Activated CD4-positive, alpha-beta memory T cell treated with anti-CD3 and anti-CD28 coated beads for 36 hours (primary cell): ENCODE measurements around the gene ZFYVE19. TPM values are rescaled to one million over a fixed set of nuclear protein-coding genes. Genes with fewer than 3 reads are reported as not detected.

Source experiments
- CTCF ChIA-PET: fragments of 350-600 bp; sonication (Branson Sonifier 250); formaldehyde crosslinking; loops from one replicate; lab custom pipeline; 2021; ENCODE audit warnings: antibody characterized with exemption, inconsistent platforms; lab: Charles Lee
- POLR2A ChIA-PET: fragments of 350-600 bp; sonication (Branson Sonifier 250); formaldehyde crosslinking; loops from one replicate; lab custom pipeline; 2021; ENCODE audit warnings: antibody characterized with exemption; lab: Charles Lee
- DNase-seq: peaks from one replicate; pipeline ENCODE4 v3.0.0-alpha.2; 2020
- H3K27ac Mint-ChIP-seq: one replicate; pipeline ENCODE4 v1.8.0; 2021; ENCODE audit warnings: mixed read lengths
- H3K27me3 Mint-ChIP-seq: one replicate; pipeline ENCODE4 v1.8.0; 2021; ENCODE audit warnings: mixed read lengths
- H3K36me3 Mint-ChIP-seq: one replicate; pipeline ENCODE4 v1.8.0; 2021; ENCODE audit warnings: mixed read lengths
- H3K4me1 Mint-ChIP-seq: one replicate; pipeline ENCODE4 v1.8.0; 2021; ENCODE audit warnings: low read depth, mixed read lengths
- H3K4me3 Mint-ChIP-seq: one replicate; pipeline ENCODE4 v1.8.0; 2021; ENCODE audit warnings: mild to moderate bottlenecking, mixed read lengths
- H3K9me3 Mint-ChIP-seq: one replicate; pipeline ENCODE4 v1.8.0; 2021; ENCODE audit warnings: mixed read lengths
- intact Hi-C: fragments of 100-400 bp; cut with micrococcal nuclease; formaldehyde crosslinking; loops from one replicate; pipeline ENCODE4 v1.15.1; 2023
- total RNA-seq, 2 experiments: library from RNA; stranded (reverse); gene quantifications; one replicate each; pipeline ENCODE4 v1.2.3, GENCODE V29; 2021

The ZFYVE19 gene
- total RNA-seq, 2 experiments from 2014 or later: 22.8 to 26.1 TPM

DNA sequence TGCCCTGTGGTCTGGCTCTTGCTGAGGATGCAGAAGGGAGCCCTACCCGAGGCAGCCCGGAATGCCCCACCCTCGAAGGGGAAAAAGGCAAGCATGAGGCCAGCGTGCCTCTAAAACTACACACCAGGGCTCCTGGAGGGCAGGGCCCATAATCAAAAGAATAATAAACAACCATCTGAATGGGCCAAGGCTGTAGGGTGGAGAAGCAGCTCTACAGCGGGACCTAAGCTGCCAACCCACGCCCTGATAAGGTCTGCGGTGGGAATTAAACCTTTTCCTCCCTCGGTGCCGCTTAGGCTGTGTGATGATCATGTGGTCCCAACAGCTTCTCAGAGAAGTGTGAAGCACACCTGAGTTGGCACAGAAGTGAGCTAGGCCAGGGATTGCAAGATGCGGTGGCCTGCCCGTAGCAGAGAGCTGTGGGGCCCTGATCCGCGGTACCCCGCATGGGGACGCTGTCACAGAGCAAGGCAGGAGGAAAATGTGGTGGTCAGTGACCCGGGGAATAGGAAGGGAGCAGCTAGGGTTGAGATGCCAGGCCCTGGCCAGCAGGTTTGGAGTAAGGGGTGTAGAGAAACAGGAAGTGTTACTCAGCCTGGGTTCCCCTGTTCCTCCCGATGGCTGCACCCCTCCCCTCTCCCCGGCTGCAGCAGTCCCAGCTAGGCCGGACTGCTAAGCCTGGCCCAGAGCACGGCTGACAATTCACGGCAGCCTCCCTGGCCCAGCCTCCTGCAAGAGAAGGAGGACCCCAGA, 38.2 kb upstream of the ZFYVE19 start:
- ChIA-PET CTCF (interaction anchor here (0.6 to 2.1 kb wide), 3 partner anchors 10 to 89 kb away, joined by 3 to 4 read pairs (median 3); no protein-coding TSS in a partner anchor), POLR2A (interaction anchor here (1.1 to 1.2 kb wide), 2 partner anchors 25 to 173 kb away, joined by 3 to 4 read pairs; no protein-coding TSS in a partner anchor)
- Mint-ChIP-seq H3K27me3 (no peaks in the 10 kb centered on the region), H3K4me1 (peaks cover 33% of the 10 kb centered on the region), H3K4me3 (no peak overlapping the region), H3K27ac (peak overlapping the region; percentile 60), H3K9me3 (no peaks in the 10 kb centered on the region), H3K36me3 (peaks cover 5% of the 10 kb centered on the region)
- DNase-seq: no peak
- intact Hi-C loops: loop anchor here (5.0 to 10.0 kb wide), 2 partner anchors 76 to 201 kb away; partner anchors contain the start of genes CCDC32, RPUSD2 and SPINT1

DNA sequence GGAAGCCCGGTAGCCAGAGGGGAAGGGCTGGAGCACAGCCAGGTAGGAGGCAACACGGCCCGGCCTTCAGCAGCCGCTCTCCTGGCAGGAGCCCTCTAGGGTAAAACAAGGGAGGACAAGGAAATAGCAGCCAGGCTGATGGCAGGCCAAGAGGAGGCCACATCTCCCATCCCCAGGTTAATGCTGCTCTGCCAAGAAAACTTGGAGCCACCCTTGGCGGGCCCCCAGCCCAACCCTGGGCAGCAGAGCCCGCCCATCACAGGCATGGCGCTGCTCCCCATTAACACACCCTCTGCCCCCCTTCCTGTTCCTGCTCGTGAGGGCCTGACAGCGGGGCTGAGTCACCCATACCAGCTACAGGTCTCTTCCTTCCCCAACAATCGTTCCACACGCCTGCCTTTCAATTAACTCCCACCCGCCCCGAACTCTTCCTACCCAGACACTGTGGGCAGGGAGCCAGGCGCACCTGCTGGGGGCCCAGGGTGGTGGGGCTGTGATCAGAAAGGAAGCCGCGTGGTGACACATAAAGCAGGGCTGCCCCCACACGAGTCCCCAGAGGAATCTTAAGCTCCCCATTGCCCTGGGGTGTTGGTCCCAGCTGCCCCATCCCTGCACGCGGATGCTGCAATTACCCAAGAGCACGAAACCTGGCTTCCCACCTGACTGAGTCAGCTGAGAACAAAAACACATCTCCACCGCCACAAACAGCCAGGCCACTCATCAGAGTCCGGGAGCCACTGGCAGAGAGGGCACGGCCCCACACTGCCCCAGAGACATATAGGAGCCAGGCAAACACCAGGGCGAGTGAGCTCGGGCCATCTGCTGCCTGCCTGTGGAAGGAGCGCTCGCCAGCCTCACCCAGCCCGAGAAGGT, 37.4 kb upstream of the ZFYVE19 start, which contains the start of gene C15orf62:
Gene C15orf62, plus strand, starts transcription at position 707 of the 873 bp plus-strand sequence. CDS start 516 bp downstream, outside the sequence.
- Mint-ChIP-seq H3K4me1 (peaks cover 32% of the 10 kb centered on the region), H3K27me3 (no peaks in the 10 kb centered on the region), H3K4me3 (no peak within 1 kb of the TSS), H3K9me3 (no peaks in the 10 kb centered on the region), H3K36me3 (peaks cover 8% of the 10 kb centered on the region), H3K27ac (peak within 1 kb of the TSS; percentile 60)
- ChIA-PET POLR2A (interaction anchor here (0.6 to 1.2 kb wide), 5 partner anchors 25 to 172 kb away, joined by 3 to 4 read pairs (median 3); partner anchors contain the start of gene RAD51), CTCF (interaction anchor here (1.1 to 2.1 kb wide), 2 partner anchors 13 to 88 kb away, joined by 4 read pairs; no protein-coding TSS in a partner anchor)
- intact Hi-C loops: loop anchor here (5.0 to 10.0 kb wide), 2 partner anchors 75 to 202 kb away; partner anchors contain the start of genes CCDC32, RPUSD2 and SPINT1
- peak; percentile 57 for DNase-seq

DNA sequence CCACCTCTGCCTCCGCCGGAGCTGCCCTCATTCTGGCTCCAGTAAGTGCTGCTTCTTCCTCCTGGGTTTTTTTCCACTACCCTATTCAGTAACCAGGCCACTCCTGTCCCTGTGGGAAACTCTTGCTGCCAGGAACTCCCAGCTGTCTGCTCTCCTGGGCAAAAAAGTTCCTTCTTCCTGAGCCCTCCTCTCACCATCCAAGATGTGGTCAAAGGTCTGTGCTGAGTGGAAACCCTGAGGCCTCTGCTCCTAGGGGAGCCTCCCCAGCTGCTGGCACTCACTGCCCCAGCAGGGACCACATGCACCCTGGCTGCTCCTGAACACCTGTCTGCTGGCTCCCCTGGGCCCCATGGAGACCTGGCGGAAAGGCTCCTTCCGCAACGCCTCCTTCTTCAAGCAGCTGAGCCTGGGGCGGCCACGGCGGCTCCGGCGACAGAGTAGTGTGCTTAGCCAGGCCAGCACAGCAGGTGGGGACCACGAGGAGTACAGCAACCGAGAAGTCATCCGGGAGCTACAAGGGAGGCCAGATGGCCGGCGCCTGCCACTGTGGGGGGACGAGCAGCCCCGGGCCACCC, 36.7 kb upstream of the ZFYVE19 start:
- peak overlapping the region; percentile 60 for H3K27ac Mint-ChIP-seq
- intact Hi-C loops: no loop called here
- peaks cover 12% of the 10 kb centered on the region for H3K36me3 Mint-ChIP-seq
- peaks cover 24% of the 10 kb centered on the region for H3K4me1 Mint-ChIP-seq
- CTCF ChIA-PET: interaction anchor here (1.1 to 2.1 kb wide), 3 partner anchors 12 to 87 kb away, joined by 4 to 6 read pairs (median 4); no protein-coding TSS in a partner anchor
- DNase-seq: no peak
- no peaks in the 10 kb centered on the region for H3K27me3 Mint-ChIP-seq
- H3K4me3 Mint-ChIP-seq: no peak overlapping the region
- no peaks in the 10 kb centered on the region for H3K9me3 Mint-ChIP-seq
- POLR2A ChIA-PET: interaction anchor here (1.0 to 1.2 kb wide), 3 partner anchors 26 to 75 kb away, joined by 3 to 4 read pairs (median 3); partner anchors contain the start of gene RAD51

DNA sequence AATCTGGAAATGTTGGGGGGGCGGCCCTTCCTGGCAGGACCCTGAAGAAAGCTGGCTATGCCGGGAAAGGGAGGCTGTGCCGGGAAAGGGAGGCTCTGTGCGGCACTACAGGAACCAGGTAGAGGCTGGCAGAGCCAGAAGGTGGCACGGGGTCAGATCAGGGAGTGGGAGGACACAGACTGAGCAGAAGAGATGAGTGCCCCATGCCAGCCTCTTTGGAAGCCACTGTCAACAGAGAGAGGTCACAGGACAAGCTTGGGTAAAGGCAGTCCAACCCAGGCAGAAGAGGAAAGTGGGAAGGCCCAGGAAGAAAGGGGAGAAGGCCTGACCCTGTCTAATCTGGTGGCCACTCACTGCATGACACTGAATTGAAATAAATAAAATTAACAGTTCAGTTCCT, 35.6 kb upstream of the ZFYVE19 start:
- peak overlapping the region; percentile 5 for H3K27ac Mint-ChIP-seq
- ChIA-PET CTCF (interaction anchor here (2.0 kb wide), 1 partner anchor 11 kb away, joined by 6 read pairs; no protein-coding TSS in a partner anchor), POLR2A (no interaction called here)
- intact Hi-C loops: no loop called here
- peaks cover 17% of the 10 kb centered on the region for H3K4me1 Mint-ChIP-seq
- H3K9me3 Mint-ChIP-seq: no peaks in the 10 kb centered on the region
- H3K27me3 Mint-ChIP-seq: no peaks in the 10 kb centered on the region
- H3K36me3 Mint-ChIP-seq: peaks cover 12% of the 10 kb centered on the region
- H3K4me3 Mint-ChIP-seq: no peak overlapping the region
- no peak for DNase-seq

DNA sequence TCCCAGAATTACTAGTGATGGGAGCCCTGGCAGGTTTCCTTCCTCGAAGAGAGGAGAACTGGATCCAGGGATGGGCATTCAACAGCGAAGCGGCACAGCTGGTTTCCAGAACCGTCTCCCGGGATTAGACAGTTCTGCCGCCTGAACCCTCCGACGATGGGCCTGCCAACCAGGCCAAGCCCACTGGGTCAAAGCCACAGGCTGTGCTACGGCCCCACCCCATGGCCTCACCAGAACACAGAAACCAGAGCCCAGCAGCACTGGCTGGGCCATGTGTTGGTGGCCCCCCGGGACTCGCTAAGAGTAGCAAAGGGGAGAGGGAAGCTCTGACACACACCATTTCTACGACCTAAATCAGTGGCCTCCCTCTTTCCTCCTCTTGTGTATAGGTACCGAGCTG, 34.9 kb upstream of the ZFYVE19 start:
- ChIA-PET POLR2A (no interaction called here), CTCF (interaction anchor here (2.0 kb wide), 1 partner anchor 10 kb away, joined by 6 read pairs; no protein-coding TSS in a partner anchor)
- DNase-seq: no peak
- Mint-ChIP-seq H3K4me1 (peaks cover 24% of the 10 kb centered on the region), H3K9me3 (no peaks in the 10 kb centered on the region), H3K36me3 (peaks cover 18% of the 10 kb centered on the region), H3K27ac (no peak overlapping the region), H3K27me3 (no peaks in the 10 kb centered on the region), H3K4me3 (no peak overlapping the region)
- intact Hi-C loops: no loop called here

DNA sequence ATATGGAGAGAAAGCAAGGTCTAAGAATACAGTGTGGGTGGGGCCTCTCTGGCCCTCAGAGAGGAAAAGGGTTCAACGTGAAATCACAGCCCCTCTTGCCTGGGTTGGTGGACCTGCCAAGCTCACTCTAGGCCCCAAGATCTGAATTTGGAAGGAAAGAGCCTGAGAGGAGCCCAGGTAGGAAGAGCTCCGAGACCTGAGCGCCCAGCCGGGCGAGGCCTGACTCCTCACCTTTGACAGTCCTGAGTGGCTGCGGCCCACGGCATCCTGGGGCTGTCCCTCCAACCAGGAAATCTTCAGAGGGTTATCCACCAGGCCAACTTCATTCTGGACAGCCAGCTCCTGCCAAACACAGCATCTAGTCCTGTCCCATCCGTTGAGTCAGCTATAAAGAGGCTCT, 33.4 kb upstream of the ZFYVE19 start:
- CTCF ChIA-PET: interaction anchor here (0.7 to 1.3 kb wide), 3 partner anchors 9 to 29 kb away, joined by 3 to 4 read pairs (median 3); no protein-coding TSS in a partner anchor
- H3K36me3 Mint-ChIP-seq: peaks cover 18% of the 10 kb centered on the region
- no peaks in the 10 kb centered on the region for H3K27me3 Mint-ChIP-seq
- H3K9me3 Mint-ChIP-seq: no peaks in the 10 kb centered on the region
- POLR2A ChIA-PET: no interaction called here
- no peak for DNase-seq
- H3K4me1 Mint-ChIP-seq: peaks cover 24% of the 10 kb centered on the region
- H3K4me3 Mint-ChIP-seq: no peak overlapping the region
- no peak overlapping the region for H3K27ac Mint-ChIP-seq
- intact Hi-C loops: no loop called here

DNA sequence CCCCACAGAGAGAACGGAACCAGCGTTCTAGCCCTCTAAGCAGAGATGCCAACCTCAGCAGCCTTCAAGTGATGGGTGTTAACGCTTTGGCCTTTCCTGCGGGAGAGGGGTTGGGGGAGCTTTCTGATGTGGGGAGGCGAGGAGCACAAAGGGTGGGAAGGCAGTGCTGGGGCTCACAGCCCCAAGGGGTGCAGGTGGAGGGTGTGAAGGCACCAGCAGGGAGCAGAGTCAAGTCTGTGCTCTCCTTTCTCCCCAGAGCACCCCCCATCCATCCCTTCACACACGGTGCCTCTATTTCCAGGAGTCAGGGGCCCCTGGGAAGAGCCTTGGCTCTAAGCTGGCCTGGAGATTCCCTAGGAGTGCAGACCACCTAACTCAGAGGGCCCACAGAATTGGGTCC, 33.0 kb upstream of the ZFYVE19 start:
- Mint-ChIP-seq H3K9me3 (no peaks in the 10 kb centered on the region), H3K4me1 (peaks cover 21% of the 10 kb centered on the region), H3K27ac (no peak overlapping the region), H3K27me3 (no peaks in the 10 kb centered on the region), H3K36me3 (peaks cover 18% of the 10 kb centered on the region), H3K4me3 (no peak overlapping the region)
- CTCF ChIA-PET: interaction anchor here (0.7 to 1.3 kb wide), 3 partner anchors 9 to 30 kb away, joined by 3 to 4 read pairs (median 3); no protein-coding TSS in a partner anchor
- no peak for DNase-seq
- POLR2A ChIA-PET: interaction anchor here (0.5 kb wide), 1 partner anchor 8 kb away, joined by 4 read pairs; no protein-coding TSS in a partner anchor
- intact Hi-C loops: no loop called here

DNA sequence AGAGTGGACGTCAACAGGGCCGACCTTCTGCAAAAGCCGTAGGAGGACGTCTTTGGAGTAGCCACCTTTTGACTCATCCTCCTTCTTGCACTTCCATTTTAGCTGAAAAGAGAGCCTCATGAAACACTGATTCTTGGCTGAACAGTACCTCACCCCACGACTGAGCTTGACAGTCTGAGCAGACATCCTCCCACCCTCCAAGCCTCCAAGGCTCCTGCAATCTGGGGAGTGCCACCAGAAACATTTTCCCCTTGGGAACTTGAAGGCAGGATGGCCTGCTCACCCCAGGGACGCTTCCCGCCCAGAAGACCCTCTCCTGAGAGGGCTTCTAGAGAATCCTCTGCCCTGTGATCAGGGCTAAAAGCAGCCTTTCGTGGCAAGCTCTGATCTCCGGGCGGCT, 31.9 kb upstream of the ZFYVE19 start:
- H3K4me1 Mint-ChIP-seq: peaks cover 10% of the 10 kb centered on the region
- ChIA-PET CTCF (no interaction called here), POLR2A (no interaction called here)
- no peaks in the 10 kb centered on the region for H3K9me3 Mint-ChIP-seq
- no peak overlapping the region for H3K27ac Mint-ChIP-seq
- no peak overlapping the region for H3K4me3 Mint-ChIP-seq
- intact Hi-C loops: no loop called here
- no peaks in the 10 kb centered on the region for H3K27me3 Mint-ChIP-seq
- peaks cover 24% of the 10 kb centered on the region for H3K36me3 Mint-ChIP-seq
- no peak for DNase-seq

DNA sequence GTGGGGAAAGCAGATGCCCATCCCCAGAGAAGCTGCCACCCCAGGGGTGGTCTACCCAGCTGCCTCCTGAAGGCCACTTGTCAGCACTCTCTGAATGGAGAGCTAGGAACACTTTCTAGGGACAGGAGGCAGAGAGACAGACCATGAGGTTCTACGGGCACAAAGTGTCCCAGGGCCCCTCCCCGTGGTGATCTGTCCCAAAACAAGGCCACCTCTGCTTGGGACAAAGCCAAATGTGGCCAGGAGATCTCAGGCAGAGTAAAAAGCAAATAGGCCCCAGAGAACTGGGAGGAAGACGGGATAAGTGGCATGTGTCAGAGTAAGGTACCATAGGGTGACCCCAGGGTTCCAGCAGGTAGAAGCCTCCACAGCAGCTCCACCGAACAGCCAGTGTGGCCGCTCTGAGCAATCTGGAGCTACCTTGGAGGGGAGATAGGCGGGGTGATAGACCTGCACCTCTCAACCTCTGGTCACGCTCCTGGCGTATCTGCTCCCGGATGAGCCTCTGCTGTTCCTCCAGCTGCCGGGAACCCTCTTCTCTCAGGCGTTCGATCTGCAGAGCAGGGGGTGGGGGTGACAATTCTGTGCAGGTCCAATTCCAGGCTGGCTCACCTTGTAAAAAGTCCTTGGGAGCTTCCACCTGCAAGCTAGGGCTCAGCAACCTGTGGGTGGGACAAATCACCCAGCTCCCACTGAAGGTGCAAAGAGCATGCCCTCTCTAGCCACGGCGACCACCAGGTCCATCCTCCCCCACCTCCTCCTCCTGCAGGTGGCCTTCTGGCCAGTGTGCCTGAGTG, 31.0 kb upstream of the ZFYVE19 start:
- Mint-ChIP-seq H3K9me3 (no peaks in the 10 kb centered on the region), H3K27me3 (no peaks in the 10 kb centered on the region), H3K36me3 (peaks cover 24% of the 10 kb centered on the region), H3K4me3 (no peak overlapping the region), H3K4me1 (peaks cover 7% of the 10 kb centered on the region), H3K27ac (no peak overlapping the region)
- ChIA-PET CTCF (interaction anchor here (0.6 to 2.0 kb wide), 7 partner anchors 10 to 445 kb away, joined by 3 to 6 read pairs (median 4); partner anchors contain the start of gene VPS18), POLR2A (interaction anchor here (0.9 kb wide), 1 partner anchor 13 kb away, joined by 3 read pairs; no protein-coding TSS in a partner anchor)
- no peak for DNase-seq
- intact Hi-C loops: no loop called here

DNA sequence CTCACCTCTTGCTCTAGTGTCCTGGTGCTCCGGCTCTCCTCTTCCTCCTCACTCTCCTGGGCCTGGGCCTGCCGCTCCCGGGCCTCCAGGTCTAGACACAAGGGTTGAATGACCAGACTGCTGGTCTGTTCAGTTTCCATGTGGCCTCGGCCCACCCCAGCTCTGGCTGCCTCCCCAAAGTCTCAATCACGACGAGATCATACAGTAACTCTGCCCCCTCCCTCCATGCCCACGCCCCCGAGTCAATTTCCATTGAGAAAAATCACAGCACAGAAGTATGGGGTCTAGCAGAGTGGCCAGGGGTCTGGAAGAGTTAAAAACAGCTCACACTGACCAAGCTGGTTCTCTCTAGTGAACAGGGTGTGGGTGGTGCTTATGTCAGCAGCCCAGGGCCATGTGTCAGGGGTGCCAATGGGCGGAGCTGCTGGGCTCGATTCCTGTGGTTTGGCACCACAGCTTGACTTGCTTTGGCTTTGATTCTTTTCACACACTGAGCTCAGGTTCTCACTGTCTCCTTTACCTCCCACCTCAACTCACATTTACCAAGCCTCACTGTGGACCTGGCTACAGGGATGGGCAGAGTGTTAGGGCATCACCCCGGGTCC, 30.2 kb upstream of the ZFYVE19 start:
- Mint-ChIP-seq H3K9me3 (no peaks in the 10 kb centered on the region), H3K27ac (no peak overlapping the region), H3K36me3 (peaks cover 24% of the 10 kb centered on the region), H3K4me1 (peaks cover 7% of the 10 kb centered on the region), H3K27me3 (no peaks in the 10 kb centered on the region), H3K4me3 (no peak overlapping the region)
- CTCF ChIA-PET: interaction anchor here (0.6 to 2.0 kb wide), 7 partner anchors 9 to 444 kb away, joined by 3 to 6 read pairs (median 4); partner anchors contain the start of gene VPS18
- intact Hi-C loops: no loop called here
- POLR2A ChIA-PET: interaction anchor here (0.6 to 0.9 kb wide), 2 partner anchors 13 to 128 kb away, joined by 3 read pairs; no protein-coding TSS in a partner anchor
- DNase-seq: peak; percentile 62
